A549 treated with AZD9567 at 1 μM for 4 hours (cell line): ENCODE measurements around the gene DDX47. TPM values are rescaled to one million over a fixed set of nuclear protein-coding genes. Genes with fewer than 3 reads are reported as not detected.

Source experiments
- total RNA-seq: library from RNA; stranded (reverse); fragments of 200-300 nt; extraction: Qiagen RNA extraction; gene quantifications from 5 replicates; pipeline ENCODE4 v1.2.3, GENCODE V29; 2022; ENCODE audit not compliant: insufficient read depth

The DDX47 gene
- 73.6 to 76.5 TPM (median 74.7 TPM) in 5 replicates for total RNA-seq

DNA sequence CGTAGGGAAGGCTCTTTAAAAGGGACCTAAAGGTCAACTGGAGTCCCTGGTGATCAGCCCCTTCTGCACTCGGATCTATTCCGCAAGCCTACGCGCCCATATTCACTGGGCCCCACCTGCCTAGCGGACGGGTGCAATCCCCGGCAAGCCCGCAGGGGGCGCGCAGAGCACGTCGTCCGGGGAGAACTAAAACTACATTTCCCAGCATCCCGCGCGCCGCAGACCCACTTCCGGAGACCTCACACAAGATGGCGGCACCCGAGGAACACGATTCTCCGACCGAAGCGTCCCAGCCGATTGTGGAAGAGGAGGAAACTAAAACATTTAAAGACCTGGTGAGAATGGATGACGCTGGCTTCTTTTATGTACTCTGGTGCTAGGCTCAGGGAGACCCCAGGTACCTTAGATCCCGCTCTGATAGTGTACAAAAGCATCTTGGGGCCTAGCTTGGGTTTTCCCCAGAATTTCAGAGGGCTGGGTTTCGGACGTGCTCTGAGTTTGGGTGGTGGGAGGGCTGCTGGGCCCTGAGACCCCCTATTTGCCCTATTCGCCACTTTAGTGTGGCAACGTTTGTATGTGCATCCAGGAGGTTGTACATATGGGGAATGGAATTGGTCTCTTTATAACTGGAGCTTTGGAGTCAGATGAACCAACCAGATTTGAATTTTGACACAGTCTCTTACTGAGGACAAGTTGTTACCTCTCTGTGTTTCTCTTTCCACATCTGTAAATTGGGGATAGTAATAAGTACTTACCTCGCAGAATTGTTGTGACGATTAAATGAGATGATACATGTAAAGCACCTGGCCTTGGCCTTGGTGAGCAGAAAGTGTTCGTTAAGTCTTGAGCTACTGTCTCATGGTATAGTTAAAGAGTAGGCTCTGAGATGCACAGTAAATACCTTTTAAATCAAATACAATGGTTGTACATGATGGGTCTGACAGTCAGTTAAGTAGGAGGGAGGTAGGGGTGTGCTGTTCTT lies at the start of gene DDX47:
DDX47 (plus strand) TSS at position 227 of the 982 bp plus-strand sequence; CDS start at position 249, 22 bp downstream.

GRCh38 chr12:12784911-12785814 lies 28.0 kb upstream of the DDX47 start, which contains the start of gene APOLD1:
TSS of gene APOLD1 (plus strand) at chr12:12785659. CDS start at chr12:12785692, 33 bp downstream.

Other genes with a start within 250 kb of the DDX47 start
- gene CREBL2, start 201.5 kb upstream of the DDX47 start, total RNA-seq: 15.8 to 26.8 TPM (median 17.3 TPM) in 5 replicates
- gene GPR19, start 117.2 kb upstream of the DDX47 start, total RNA-seq: 0.70 to 1.0 TPM (median 0.79 TPM) in 4 of 5 replicates, not detected in the other
- 13.5 to 18.4 TPM (median 16.2 TPM) in 5 replicates for gene CDKN1B, start 96.0 kb upstream of the DDX47 start, total RNA-seq
- gene APOLD1, start 27.7 kb upstream of the DDX47 start, total RNA-seq: 0.14 to 0.40 TPM (median 0.18 TPM) in 4 of 5 replicates, not detected in the other
- gene GPRC5A, start 78.2 kb downstream of the DDX47 start, total RNA-seq: 245 to 318 TPM (median 282 TPM) in 5 replicates
- gene GPRC5D, start 138.8 kb downstream of the DDX47 start, total RNA-seq: not detected in 5 replicates
- gene HEBP1, start 186.9 kb downstream of the DDX47 start, total RNA-seq: 55.5 to 62.9 TPM (median 59.6 TPM) in 5 replicates
- 3.7 to 4.3 TPM (median 4.1 TPM) in 5 replicates for gene FAM234B, start 231.0 kb downstream of the DDX47 start, total RNA-seq